Parathyroid adenoma (tissue), 2 donors: ENCODE measurements around the gene UGT1A7.

ENCODE experiments used
- H2AFZ ChIP-seq: fragments of 300-600 bp; sonication (generic); one replicate; pipeline ENCODE4 v1.7.0; 2017; ENCODE audit warnings: antibody characterized with exemption, mild to moderate bottlenecking
- H3K27ac ChIP-seq: fragments of 300-600 bp; sonication (generic); one replicate; pipeline ENCODE4 v1.7.0; 2017
- H3K27me3 ChIP-seq: fragments of 300-600 bp; sonication (generic); one replicate; pipeline ENCODE4 v1.7.0; 2017; ENCODE audit warnings: low read length; ENCODE audit not compliant: control insufficient read depth, insufficient read depth
- H3K36me3 ChIP-seq: fragments of 300-600 bp; sonication (generic); one replicate; pipeline ENCODE4 v1.7.0; 2017; ENCODE audit warnings: low read length; ENCODE audit not compliant: control insufficient read depth, insufficient read depth
- H3K4me1 ChIP-seq: fragments of 300-600 bp; sonication (generic); one replicate; pipeline ENCODE4 v1.7.0; 2017; ENCODE audit warnings: control low read depth
- H3K4me2 ChIP-seq: fragments of 300-600 bp; sonication (generic); one replicate; pipeline ENCODE4 v1.7.0; 2017; ENCODE audit warnings: low read length
- H3K4me3 ChIP-seq: fragments of 300-600 bp; sonication (generic); one replicate; pipeline ENCODE4 v1.7.0; 2017; ENCODE audit warnings: low read depth, low read length
- H3K79me2 ChIP-seq: fragments of 300-600 bp; sonication (generic); one replicate; pipeline ENCODE4 v1.7.0; 2017; ENCODE audit warnings: control low read depth
- H3K9ac ChIP-seq: fragments of 300-600 bp; sonication (generic); one replicate; pipeline ENCODE4 v1.7.0; 2017; ENCODE audit warnings: mild to moderate bottlenecking
- H3K9me3 ChIP-seq: fragments of 300-600 bp; sonication (generic); one replicate; pipeline ENCODE4 v1.7.0; 2017; ENCODE audit warnings: low read length; ENCODE audit not compliant: control insufficient read depth
- CTCF ChIP-seq: fragments of 300-600 bp; sonication (generic); IDR thresholded peaks from one replicate; pipeline ENCODE4 v1.7.0; 2017; ENCODE audit warnings: antibody characterized with exemption, mild to moderate bottlenecking
- donor health status: primary hyperparathyroidism.

Gene UGT1A7

GRCh38 chr2:233811732-233812131 is 130.0 kb downstream of the UGT1A7 start:
- Histone ChIP-seq H3K4me3 (no peak overlapping the region), H3K27ac (no peak overlapping the region), H3K4me2 (no peak overlapping the region), H3K4me1 (no peaks in the 10 kb centered on the region), H3K9me3 (no peaks in the 10 kb centered on the region), H3K9ac (no peak overlapping the region), H2AFZ (no peak overlapping the region), H3K36me3 (no peaks in the 10 kb centered on the region), H3K27me3 (no peaks in the 10 kb centered on the region), H3K79me2 (no peaks in the 10 kb centered on the region)
- no peak for TF ChIP-seq CTCF

- Histone ChIP-seq H3K27ac (no peak overlapping the region), H3K4me3 (no peak overlapping the region), H2AFZ (no peak overlapping the region), H3K9me3 (no peaks in the 10 kb centered on the region), H3K9ac (no peak overlapping the region), H3K36me3 (no peaks in the 10 kb centered on the region), H3K79me2 (no peaks in the 10 kb centered on the region), H3K4me1 (no peaks in the 10 kb centered on the region), H3K27me3 (no peaks in the 10 kb centered on the region), H3K4me2 (no peak overlapping the region)
- no peak for TF ChIP-seq CTCF
Measured at GRCh38 chr2:233813236-233814055, 131.7 kb downstream of the UGT1A7 start.

- Histone ChIP-seq H3K36me3 (no peaks in the 10 kb centered on the region), H3K9me3 (no peaks in the 10 kb centered on the region), H2AFZ (no peak overlapping the region), H3K4me2 (no peak overlapping the region), H3K4me3 (no peak overlapping the region), H3K27ac (no peak overlapping the region), H3K27me3 (no peaks in the 10 kb centered on the region), H3K4me1 (no peaks in the 10 kb centered on the region), H3K79me2 (no peaks in the 10 kb centered on the region), H3K9ac (no peak overlapping the region)
- TF ChIP-seq CTCF: no peak
Measured at GRCh38 chr2:233814056-233814835, 132.5 kb downstream of the UGT1A7 start.

- Histone ChIP-seq H3K4me1 (no peaks in the 10 kb centered on the region), H3K4me3 (no peak overlapping the region), H3K27me3 (no peaks in the 10 kb centered on the region), H2AFZ (no peak overlapping the region), H3K9ac (no peak overlapping the region), H3K9me3 (no peaks in the 10 kb centered on the region), H3K4me2 (no peak overlapping the region), H3K79me2 (no peaks in the 10 kb centered on the region), H3K36me3 (no peaks in the 10 kb centered on the region), H3K27ac (no peak overlapping the region)
- no peak for TF ChIP-seq CTCF
Measured at GRCh38 chr2:233815861-233816260, 134.2 kb downstream of the UGT1A7 start.
